ENCODE data around the gene VRK3. TPM values are rescaled to one million over a fixed set of nuclear protein-coding genes. Genes with fewer than 3 reads are reported as not detected.

VRK3 gene
- total RNA-seq, 1 experiment from 2014 or later, result 33.4 TPM

DNA sequence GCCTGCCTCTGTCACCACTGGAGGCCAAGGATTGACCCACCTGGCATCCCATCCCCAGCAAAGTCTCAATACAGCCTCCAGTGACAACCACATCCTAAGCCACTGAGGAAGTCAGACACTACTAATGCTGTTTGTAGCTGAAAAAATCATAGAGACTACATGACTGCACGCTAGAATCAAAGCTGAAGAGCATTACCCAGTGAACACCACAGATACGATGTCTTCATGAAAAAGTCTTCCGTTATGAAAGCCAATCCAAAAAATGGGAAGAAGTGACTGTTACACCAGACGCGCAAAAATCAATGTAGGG, 84.7 kb downstream of the VRK3 start:
- H3K27me3 Mint-ChIP-seq (ENCODE audit: low read depth), result no peaks in the 10 kb centered on the region; the same call in none of the 2 replicates
- H3K4me3 Mint-ChIP-seq, result no peak overlapping the region
- ATAC-seq, result no peak
- no peaks in the 10 kb centered on the region for H3K36me3 Mint-ChIP-seq
- CTCF ChIA-PET, result no interaction called here
- H3K4me1 Mint-ChIP-seq, result no peaks in the 10 kb centered on the region
- H3K9me3 Mint-ChIP-seq, result peaks cover 2% of the 10 kb centered on the region; the same call in 1 of the 2 replicates
- DNase-seq (ENCODE audit: low spot score), result no peak
- TF ChIP-seq RELA (CRISPR knock-in tag; IDR thresholded peaks at IDR 0.05; ENCODE audit: borderline replicate concordance) (no peak), GTF2I (CRISPR knock-in tag; conservative IDR thresholded peaks at IDR 0.05) (no peak), SP1 (CRISPR knock-in tag; conservative IDR thresholded peaks at IDR 0.05) (no peak), ELF4 (CRISPR knock-in tag; IDR thresholded peaks at IDR 0.05; ENCODE audit: low read depth) (no peak), KAT7 (CRISPR knock-in tag; IDR thresholded peaks at IDR 0.05; ENCODE audit: borderline replicate concordance) (no peak), SMAD4 (CRISPR knock-in tag; IDR thresholded peaks at IDR 0.05) (no peak), AR (CRISPR knock-in tag; IDR thresholded peaks at IDR 0.05) (no peak), IRF2 (CRISPR knock-in tag; IDR thresholded peaks at IDR 0.05; ENCODE audit: borderline replicate concordance, low read depth) (no peak), NR2C2 (CRISPR knock-in tag; IDR thresholded peaks at IDR 0.05) (no peak), ZNF232 (CRISPR knock-in tag; IDR thresholded peaks at IDR 0.05) (no peak), ESRRA (CRISPR knock-in tag; IDR thresholded peaks at IDR 0.05; ENCODE audit: borderline replicate concordance) (no peak), NFATC4 (CRISPR knock-in tag; IDR thresholded peaks at IDR 0.05) (no peak), ZNF138 (CRISPR knock-in tag; conservative IDR thresholded peaks at IDR 0.05) (no peak), ZNF281 (CRISPR knock-in tag; IDR thresholded peaks at IDR 0.05) (no peak), ETV6 (CRISPR knock-in tag; IDR thresholded peaks at IDR 0.05) (no peak), ZNF671 (CRISPR knock-in tag; IDR thresholded peaks at IDR 0.05) (no peak), GABPB1 (CRISPR knock-in tag; IDR thresholded peaks at IDR 0.05) (no peak)
- TF ChIP-seq, protein P1, sequence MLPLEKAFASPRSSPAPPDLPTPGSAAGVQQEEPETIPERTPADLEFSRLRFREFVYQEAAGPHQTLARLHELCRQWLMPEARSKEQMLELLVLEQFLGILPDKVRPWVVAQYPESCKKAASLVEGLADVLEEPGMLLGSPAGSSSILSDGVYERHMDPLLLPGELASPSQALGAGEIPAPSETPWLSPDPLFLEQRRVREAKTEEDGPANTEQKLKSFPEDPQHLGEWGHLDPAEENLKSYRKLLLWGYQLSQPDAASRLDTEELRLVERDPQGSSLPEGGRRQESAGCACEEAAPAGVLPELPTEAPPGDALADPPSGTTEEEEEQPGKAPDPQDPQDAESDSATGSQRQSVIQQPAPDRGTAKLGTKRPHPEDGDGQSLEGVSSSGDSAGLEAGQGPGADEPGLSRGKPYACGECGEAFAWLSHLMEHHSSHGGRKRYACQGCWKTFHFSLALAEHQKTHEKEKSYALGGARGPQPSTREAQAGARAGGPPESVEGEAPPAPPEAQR (CRISPR knock-in tag; IDR thresholded peaks at IDR 0.05), result no peak
- TF ChIP-seq, protein P2, sequence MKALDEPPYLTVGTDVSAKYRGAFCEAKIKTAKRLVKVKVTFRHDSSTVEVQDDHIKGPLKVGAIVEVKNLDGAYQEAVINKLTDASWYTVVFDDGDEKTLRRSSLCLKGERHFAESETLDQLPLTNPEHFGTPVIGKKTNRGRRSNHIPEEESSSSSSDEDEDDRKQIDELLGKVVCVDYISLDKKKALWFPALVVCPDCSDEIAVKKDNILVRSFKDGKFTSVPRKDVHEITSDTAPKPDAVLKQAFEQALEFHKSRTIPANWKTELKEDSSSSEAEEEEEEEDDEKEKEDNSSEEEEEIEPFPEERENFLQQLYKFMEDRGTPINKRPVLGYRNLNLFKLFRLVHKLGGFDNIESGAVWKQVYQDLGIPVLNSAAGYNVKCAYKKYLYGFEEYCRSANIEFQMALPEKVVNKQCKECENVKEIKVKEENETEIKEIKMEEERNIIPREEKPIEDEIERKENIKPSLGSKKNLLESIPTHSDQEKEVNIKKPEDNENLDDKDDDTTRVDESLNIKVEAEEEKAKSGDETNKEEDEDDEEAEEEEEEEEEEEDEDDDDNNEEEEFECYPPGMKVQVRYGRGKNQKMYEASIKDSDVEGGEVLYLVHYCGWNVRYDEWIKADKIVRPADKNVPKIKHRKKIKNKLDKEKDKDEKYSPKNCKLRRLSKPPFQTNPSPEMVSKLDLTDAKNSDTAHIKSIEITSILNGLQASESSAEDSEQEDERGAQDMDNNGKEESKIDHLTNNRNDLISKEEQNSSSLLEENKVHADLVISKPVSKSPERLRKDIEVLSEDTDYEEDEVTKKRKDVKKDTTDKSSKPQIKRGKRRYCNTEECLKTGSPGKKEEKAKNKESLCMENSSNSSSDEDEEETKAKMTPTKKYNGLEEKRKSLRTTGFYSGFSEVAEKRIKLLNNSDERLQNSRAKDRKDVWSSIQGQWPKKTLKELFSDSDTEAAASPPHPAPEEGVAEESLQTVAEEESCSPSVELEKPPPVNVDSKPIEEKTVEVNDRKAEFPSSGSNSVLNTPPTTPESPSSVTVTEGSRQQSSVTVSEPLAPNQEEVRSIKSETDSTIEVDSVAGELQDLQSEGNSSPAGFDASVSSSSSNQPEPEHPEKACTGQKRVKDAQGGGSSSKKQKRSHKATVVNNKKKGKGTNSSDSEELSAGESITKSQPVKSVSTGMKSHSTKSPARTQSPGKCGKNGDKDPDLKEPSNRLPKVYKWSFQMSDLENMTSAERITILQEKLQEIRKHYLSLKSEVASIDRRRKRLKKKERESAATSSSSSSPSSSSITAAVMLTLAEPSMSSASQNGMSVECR (CRISPR knock-in tag; IDR thresholded peaks at IDR 0.05; ENCODE audit: borderline replicate concordance), result no peak
- TF ChIP-seq, protein P3, sequence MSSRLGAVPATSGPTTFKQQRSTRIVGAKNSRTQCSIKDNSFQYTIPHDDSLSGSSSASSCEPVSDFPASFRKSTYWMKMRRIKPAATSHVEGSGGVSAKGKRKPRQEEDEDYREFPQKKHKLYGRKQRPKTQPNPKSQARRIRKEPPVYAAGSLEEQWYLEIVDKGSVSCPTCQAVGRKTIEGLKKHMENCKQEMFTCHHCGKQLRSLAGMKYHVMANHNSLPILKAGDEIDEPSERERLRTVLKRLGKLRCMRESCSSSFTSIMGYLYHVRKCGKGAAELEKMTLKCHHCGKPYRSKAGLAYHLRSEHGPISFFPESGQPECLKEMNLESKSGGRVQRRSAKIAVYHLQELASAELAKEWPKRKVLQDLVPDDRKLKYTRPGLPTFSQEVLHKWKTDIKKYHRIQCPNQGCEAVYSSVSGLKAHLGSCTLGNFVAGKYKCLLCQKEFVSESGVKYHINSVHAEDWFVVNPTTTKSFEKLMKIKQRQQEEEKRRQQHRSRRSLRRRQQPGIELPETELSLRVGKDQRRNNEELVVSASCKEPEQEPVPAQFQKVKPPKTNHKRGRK (CRISPR knock-in tag; IDR thresholded peaks at IDR 0.05; ENCODE audit: borderline replicate concordance), result no peak
- H3K27ac Mint-ChIP-seq, result no peak overlapping the region
- POLR2A ChIA-PET, result no interaction called here

Data from WTC11 (cell line).